Measurements from ENCODE around the gene HCK. TPM values are rescaled to one million over a fixed set of nuclear protein-coding genes. Genes with fewer than 3 reads are reported as not detected.

The HCK gene
- total RNA-seq, 1 experiment from 2014 or later, result 0.76 TPM

Other genes with a start within 250 kb of the HCK start
- 0.21 TPM in 1 of 2 replicates, not detected in the other for gene MYLK2, start 232.9 kb upstream of the HCK start, total RNA-seq (2014; rRNA removed; shearing (Covaris generic))
- 0.38 TPM in 1 of 2 replicates, not detected in the other for gene FOXS1, start 206.6 kb upstream of the HCK start, total RNA-seq (2014; rRNA removed; shearing (Covaris generic))
- 1.5 and 2.5 TPM in 2 replicates for gene DUSP15, start 181.7 kb upstream of the HCK start, total RNA-seq (2014; rRNA removed; shearing (Covaris generic))
- gene TTLL9, start 181.6 kb upstream of the HCK start, total RNA-seq (2014; rRNA removed; shearing (Covaris generic)), result 0.14 TPM in 1 of 2 replicates, not detected in the other
- gene PDRG1, start 100.2 kb upstream of the HCK start, total RNA-seq (2014; rRNA removed; shearing (Covaris generic)), result 8.4 and 12.8 TPM in 2 replicates
- gene XKR7, start 84.1 kb upstream of the HCK start, total RNA-seq (2014; rRNA removed; shearing (Covaris generic)), result 0.63 and 0.73 TPM in 2 replicates
- gene CCM2L, start 41.8 kb upstream of the HCK start, total RNA-seq (2014; rRNA removed; shearing (Covaris generic)), result 8.3 and 10.6 TPM in 2 replicates
- gene TM9SF4, start 57.5 kb downstream of the HCK start, total RNA-seq (2014; rRNA removed; shearing (Covaris generic)), result 36.9 and 41.9 TPM in 2 replicates
- gene PLAGL2, start 155.5 kb downstream of the HCK start, total RNA-seq (2014; rRNA removed; shearing (Covaris generic)), result 8.5 and 10.0 TPM in 2 replicates
- gene POFUT1, start 155.6 kb downstream of the HCK start, total RNA-seq (2014; rRNA removed; shearing (Covaris generic)), result 25.9 and 40.3 TPM in 2 replicates
- gene KIF3B, start 225.4 kb downstream of the HCK start, total RNA-seq (2014; rRNA removed; shearing (Covaris generic)), result 8.4 and 9.5 TPM in 2 replicates